DMS153 (cell line): ENCODE measurements around the gene C1orf21.

Experiments
- DNase-seq: peaks from one replicate; lab custom pipeline; 2025; lab: John Stamatoyannopoulos, UW

The C1orf21 gene

DNA sequence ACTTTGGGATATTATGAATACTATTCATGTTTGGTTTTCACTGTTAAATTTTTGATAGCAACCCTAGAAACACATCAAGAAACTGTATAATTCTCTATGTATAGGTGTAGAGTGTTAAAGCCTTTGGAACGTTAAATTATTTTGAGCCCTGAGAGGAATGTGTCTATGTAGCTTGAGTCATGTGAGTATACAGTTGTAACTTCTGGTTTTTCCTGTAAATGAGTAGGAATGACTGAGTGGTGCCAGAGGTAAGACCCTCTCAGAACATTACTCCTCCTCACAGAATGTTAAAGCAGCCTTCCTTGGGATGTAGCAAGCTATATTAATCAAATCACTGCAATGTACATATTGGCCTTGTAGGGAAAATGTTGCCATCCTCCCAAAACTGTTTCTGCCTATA lies 69.0 kb downstream of the C1orf21 start:
- DNase-seq, result no peak

DNA sequence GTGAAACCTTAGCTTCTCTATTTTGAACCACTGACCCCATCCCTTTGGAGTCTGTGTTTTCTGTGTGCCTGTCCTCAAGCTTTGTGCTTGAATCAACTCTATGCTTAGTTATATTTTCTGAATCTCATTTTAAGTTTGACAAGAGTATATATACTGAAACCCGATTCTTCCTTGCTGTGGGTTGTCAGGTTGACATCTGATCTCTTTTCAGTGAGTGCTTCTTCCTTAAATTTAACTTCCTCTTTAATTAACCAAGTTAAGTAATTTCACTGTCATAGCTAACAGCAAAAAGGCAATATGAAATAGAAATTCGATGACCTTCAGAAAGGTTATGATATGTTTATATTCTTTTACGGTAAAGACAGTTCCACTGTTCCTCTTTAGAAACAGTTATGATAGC lies 69.4 kb downstream of the C1orf21 start:
- DNase-seq, result no peak

DNA sequence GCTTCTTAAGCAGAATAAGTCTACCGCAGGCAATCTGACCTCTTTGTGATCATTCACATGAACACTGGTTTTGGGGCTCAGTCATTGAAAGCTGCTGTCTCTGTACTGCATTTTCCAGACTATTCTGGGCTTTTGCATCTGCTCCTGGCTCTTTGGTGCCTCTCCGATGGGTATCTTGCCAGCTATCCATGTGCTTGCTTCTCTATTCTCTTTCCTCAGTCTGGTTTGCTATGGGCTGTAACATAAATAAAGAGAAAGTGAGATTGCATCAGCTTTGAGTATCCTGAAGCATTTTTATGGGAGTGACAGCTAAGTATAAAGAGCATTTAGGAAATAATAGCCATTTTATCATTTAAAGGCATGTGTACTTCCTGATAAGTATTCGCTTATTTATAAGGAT lies 70.7 kb downstream of the C1orf21 start:
- no peak for DNase-seq

DNA sequence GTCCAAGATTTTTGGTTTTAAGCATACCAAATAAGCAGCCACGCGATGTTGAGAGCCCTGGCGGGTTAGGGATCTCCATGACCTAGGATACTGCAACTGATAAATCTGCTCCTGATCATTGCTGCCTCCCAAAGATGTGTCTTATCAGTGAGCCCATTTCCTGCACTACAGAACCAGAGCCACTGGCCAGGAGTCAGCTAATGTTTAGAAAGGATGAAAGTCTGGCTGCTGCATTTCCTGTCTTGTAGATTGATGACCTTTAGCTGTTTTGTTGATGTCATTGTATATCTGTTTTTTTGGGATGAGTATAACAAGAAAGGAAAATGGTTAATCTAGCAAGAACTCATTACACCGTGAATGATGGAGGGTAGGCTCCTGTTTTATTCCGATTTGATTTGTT lies 74.5 kb downstream of the C1orf21 start:
- DNase-seq, result no peak

DNA sequence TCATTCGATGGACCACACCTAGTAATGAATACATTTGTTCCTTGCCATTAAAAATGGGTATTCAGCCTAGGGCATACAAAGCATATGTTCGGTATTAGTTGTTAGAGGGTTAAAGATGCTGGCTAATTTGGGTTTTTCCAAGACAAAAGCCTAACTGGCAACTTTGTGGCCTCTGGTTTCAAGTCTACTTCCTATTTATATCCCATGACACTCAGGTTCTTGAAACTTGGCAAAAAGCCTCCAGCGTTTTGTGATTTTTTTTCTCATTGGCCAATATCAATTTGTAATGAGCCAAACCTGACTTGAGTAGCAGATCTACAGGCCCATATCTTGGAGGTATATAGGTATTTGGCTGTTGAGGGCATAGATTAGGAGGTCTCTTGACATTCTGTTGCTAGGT lies 75.3 kb downstream of the C1orf21 start:
- DNase-seq, result no peak

DNA sequence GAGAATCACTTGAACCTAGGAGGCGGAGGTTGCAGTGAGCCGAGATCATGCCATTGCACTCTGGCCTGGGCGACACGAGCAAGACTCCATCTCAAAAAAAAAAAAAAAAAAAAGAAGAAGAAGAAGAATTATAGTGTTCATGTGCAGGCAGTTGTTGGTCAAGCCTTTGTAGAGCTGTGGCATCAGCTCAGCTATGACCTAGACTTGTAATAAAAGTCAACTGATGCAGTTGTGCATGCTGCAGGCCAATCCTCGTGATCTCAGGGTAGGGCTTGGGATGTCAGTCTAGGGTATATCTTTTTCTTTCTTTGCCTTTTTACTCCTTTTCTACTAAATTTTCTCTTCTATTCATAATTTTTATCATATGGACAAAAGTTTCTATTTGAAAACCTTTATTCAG lies 76.2 kb downstream of the C1orf21 start:
- no peak for DNase-seq

DNA sequence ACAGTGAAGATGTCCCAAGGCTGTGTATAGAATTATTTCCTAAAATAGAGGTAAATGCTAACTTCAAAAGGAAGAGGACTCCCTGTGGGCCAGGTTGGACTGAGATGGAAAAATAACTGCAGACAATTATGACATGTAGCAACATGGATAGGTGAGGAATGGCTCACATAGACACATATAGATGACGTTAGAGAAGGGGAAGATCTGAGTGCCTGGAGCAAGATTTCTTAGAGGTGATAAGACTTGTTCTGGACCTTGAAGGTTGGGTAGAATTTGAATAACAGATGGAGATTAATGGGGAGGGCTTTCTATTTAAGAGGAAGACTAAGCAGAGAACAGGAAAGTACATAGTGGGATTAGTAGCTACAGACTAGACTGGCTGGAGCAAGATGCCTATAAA lies 76.9 kb downstream of the C1orf21 start:
- DNase-seq, result no peak

DNA sequence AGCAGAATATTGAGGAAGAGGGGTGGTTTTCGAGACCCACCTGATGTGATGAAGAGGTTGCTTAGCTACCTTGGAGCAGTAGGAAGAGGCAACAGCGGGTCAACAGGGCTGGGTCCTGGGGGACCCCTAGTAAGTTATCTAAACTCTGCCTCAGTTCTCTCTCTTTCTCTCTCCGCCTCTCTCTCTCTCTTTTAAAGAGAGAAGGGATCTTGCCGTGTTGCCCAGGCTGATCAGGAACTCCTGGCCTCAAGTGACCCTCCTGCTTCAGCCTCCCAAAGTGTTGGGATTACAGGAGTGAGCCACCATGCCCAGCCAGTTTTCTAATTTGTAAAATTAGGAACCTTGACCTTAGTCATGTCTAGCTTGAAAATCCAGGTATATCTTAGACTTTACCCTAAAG lies 77.9 kb downstream of the C1orf21 start:
- DNase-seq, result no peak

DNA sequence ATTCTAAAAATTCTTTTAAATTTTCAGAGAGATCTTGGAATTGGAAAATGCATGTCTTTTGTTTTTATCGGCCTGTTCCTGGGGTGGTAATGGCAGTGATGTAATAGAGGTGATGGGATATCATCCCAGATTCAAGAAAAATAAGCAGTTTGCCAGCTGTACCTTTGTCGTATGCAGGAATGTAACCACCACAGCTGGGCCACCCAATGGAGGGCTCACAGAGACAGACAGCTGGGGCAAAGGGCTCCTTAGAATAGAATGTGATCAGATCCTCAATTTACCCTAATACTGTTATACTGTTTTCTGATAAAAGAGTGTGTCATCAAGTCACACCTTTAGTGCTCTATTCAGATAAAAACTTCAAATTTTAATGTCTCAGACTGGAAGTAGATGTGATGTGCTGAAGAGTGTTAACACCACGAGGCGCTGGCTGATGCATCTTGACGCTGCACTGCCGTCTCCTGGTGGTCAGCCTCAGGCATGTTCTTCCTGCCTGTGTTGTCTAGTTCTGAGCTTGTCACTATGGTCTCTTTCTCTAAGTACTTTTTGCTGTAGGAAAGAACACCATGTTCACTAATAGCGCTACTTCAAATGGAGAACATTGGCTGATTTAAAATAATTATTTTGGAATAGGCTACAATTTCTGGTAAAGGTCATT lies 78.8 kb downstream of the C1orf21 start:
- DNase-seq, result no peak

DNA sequence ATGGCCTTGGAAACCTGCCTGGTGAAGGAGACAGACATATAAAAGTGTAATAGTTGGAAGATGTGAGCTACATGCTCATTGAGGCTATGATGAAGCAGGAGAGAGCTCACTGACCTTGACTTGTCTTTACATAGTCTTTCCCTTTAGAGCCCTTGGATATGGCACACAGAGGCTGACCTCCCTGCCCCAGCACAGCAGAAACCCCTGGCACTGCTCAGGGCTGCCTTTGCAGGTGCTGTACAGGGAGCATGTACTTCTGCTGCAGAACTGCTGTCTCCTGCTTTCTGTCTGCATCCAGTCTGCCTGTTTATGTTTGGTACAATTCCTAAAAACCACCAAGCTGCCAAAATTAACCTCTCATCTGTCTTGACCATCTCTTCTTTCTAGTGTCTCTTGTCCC lies 80.5 kb downstream of the C1orf21 start:
- no peak for DNase-seq

DNA sequence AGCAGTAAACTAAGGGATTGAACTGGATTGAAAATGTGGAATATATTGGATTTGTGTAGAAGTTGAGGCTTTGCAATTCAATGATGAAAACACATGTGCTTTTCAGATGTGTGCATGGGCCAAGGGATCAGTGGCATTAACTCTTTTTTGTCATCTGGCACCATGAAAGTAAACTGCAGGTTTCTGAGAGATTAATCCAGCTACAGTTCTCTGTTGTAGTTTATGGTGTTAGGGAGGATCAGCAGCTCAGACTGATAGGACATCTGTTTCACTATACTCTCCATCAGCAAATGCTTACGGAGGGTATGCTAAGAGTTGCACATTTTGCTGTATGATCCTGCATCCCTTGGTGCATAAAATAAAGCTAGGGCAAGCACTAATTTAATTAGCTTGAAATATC lies 82.6 kb downstream of the C1orf21 start:
- no peak for DNase-seq

DNA sequence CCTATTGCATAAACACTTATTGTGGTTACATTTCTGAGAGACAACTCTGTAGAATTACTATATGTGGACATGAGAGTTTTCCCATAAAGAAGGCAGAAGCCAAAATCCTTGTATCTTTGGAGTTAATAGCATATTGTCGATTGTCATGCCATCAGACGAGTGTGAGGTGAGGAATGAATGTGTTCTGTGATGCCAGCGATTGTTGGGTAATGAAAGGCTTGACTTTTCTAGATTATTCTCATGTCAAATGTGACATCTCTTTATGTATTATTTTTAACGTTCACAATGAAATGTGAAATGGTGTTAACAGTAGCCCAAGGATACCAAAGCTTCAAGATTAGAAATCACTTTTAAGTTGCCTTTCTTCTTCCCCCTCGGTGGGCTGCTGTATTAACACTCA lies 84.9 kb downstream of the C1orf21 start:
- DNase-seq, result no peak

DNA sequence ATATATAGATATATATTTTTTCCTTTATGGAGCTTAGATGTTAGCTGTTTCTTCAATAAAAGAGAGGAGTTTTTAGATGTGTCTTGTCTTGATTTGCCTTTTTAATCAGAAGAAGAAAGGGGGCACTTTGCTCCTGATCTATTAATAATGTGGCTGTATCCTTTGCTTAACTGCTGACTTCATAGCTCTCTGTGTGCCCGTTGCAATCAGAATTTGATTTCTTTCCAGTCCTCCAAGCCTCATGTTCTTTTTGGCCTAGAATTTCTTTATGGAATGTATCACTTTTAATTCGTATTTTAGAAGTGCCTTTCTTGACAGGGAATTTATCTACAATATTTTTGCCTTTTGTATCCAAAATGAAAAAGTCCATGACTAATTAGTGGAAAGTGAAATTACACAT lies 85.3 kb downstream of the C1orf21 start:
- no peak for DNase-seq

DNA sequence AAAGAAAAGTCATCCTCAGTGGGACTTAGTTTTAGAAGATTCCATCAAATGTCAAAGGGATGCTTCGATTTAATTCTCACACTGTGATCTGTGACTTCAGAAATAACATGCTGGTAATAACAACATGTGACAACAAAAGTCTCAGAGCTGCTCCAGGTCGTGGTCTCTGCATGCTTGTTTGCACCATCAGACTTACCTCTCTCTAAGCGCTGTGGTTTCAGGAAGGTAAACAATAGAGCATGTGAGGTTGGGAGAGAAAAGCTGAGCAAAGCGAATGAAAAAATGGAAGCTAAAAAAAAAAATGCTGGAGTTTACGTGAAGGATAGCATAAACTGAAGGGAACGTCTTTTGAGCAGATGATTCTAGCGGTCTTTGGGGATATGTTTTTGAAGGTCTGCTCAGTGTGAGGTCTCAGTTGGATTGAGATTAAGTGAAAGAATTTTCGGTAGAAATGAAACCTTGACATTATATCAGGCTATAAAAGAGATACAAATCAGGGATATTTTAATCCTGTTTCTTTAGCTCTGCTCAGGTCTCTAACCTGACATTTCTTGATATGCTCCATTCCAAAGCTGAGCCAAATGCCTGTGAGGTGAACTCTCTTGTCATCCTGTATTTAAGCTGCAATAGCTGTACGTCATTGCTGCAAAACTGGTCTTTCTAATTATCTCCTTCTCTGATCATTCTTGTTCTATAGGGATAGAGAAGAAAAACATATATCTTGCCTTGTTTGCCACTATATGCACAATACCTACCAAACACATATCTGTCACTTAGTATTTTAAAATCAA lies 86.5 kb downstream of the C1orf21 start:
- no peak for DNase-seq

DNA sequence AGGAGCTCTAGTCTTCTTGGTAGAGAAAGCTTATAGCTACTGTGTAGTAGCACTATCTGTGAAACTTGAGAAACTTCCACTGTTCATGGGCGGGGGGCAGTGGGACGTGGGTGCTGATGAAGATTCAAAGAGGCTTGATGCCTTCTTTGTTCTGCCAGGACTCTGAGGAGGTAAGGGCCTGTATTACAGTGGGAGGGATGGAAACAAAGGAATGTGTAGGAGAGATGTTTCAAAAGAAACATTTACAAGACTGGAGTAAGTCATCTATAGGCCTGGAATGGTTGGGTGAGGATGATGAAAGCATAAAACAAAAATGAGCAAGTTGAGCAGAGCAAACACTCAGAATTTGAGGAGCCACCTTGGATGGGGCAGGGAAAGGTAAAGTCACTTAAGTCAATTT lies 89.4 kb downstream of the C1orf21 start:
- no peak for DNase-seq

DNA sequence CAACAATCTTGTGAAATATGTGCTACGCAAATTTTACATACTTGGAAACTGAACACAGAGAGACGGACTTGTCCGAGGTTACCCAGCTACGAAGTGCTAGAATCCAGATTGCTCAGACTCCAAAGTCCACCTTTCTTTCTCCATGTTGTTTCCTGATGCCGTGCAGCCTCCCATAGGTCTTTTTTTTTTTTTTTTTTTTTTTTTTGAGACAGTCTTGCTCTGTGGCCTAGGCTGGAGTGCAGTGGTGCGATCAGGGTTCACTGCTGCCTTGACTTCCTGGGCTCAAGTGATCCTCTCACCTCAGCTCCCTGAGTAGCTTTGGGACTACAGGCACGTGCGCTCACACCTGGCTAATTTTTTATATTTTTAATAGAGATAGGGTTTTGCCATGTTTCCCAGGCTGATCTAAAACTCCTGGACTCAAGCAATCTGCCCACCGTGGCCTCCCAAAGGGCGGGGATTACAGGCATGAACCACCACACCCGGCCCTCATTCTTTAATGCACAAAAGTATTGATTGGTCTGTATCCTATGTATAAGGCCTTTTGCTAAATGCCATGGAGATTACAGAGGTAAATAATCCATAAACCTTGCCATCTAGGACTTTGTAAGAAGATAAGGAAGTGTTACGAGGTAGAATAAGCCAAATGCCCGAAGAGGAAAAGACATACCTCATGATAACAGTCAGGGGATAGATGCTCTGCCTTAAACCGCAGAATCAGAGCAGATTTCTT lies 92.8 kb downstream of the C1orf21 start:
- DNase-seq, result no peak

DNA sequence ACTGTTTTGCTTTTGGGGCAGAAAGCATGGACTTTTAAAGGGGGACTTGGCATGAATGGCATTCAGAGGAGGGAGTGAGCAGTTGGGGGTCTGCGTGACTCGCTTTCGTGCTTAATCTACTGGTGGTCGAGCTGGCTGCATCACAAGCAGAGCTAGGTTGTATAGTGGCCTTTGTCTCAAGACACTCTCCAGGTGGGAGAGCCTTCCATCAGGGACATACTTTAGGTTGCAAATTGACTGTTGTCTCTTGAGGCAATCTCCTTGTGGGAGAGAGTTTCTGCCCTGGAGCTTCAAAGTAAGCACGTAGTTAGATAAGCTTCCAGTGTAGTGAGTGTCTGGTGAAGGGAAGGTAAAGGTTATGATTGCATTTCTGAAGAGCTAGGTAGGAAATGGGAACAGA lies 93.9 kb downstream of the C1orf21 start:
- DNase-seq, result no peak

DNA sequence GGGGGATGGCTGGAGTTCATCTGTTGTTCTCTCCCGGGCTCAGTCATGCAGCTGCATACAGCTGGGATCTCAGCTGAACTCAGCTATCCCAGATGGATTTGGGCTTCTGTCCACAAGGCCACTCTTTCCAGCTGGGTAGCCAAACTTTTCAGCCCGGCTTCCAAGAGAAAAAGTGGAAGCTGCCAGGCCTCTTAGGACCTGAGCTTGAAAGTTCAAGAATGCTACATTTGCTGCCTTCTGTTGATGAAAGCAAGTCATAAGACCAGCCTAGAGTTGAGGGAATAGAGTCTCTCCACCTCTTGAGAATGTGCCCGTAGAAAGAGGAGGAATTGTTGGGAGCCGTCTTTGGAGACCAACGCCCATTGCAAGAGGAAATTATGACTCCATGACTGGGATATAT lies 95.3 kb downstream of the C1orf21 start:
- DNase-seq, result no peak

DNA sequence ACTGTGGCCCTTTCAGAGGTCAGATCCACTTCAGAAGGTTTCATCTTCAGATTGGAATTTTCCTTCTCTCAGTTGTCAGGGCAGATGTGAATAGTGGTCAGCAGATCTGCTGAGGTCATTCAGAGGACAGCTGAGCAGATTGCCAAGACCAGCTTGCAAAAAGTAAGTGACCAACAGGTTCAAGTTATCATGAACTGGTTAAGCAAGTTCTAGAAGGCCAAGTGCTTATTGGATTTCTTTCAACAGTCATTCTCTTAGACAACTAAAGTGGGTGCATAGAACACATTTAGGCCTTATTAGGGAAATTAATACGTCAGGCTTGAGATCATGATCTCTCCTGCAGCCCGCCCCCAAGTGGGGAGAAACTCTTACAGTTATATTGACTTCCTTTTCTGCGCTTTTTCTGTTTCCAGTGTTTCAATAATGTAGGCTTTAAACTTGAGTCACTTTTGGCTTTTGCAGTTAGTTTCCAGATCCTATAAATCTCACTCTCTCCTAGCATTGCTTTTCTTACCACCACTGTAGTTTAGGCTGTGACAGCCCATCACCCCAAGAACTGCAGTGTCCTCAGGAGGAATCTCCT lies 96.4 kb downstream of the C1orf21 start:
- no peak for DNase-seq

DNA sequence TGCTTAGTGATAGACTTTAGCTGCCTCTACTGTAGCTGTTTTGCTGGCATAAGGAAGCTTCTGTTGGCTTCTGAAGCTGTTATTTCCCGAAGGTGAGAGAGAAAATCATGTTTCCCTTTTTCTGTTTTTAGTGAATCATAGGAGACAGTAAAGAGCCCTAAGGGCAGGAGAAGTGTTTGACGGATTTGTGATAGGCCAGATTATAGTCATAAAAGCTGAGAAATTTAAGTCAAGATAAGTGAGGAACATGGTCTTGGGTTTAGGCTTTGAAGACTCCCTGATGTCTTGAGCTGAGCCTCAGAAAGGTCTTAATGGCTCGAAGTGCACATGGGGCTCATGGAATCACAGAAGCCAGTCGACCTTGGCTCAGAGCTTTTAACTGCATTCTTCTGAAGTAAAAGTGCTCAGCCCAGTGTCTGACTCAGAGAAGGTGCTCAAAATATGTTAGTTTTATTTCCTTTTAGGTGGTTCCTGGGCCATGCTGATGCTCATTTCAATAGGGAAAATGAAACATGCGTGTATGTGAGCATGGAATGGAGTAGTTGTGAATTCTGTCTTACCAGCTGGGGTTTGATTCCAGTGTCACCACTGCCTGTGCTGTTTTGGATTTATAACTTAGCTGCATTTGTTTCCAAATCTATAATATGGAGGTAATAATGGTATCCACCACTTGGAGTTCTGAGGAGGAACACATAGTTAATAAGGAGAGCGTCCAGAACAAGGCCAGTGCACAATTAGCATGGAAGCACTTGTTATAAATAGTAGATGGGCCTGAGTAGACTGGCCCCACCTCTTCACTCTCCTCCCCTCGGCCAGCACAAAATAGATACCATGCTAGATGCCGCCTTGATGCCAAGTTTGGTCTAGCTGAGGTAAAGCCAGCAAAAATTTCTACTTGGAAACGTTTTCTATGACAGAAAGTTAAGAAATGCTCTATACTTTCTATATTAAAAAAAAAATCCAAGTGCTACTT lies 99.2 kb downstream of the C1orf21 start:
- no peak for DNase-seq

DNA sequence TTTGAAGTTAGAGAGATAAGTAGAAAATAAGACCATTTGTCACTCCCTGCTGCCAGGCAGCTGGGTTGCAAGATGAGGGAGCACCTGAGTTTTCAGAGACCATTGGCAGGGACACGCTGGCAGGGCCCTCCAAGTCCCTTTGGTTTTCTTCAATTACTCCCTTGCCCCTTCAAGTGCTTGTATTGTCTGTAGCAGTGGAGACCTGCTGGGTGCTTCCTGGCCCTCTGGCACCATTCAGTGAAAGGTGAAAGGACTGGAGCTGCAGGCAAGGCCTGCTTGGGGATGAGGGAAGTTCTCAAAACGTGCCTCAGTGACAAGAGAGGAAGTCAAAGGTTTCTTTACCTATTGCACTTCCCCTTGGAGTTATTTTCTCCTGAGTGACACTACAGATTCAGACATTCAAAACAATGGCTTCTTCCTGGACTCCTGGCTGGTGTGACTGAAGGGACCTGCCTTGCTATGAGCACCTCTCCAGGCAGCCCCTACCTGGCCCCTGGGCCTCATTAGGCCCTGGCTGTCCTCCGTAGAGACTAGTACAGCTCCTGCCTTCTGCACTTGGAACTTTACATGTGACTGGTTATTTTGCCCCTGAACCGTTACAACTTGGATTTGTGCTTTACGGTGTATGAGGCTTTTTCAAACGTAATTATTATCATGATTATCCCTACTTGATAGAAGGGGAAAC lies 100.1 kb downstream of the C1orf21 start:
- DNase-seq, result no peak
